Thyroid gland (tissue), 4 donors: ENCODE data around the gene SH3YL1. TPM values are rescaled to one million over a fixed set of nuclear protein-coding genes. Genes with fewer than 3 reads are reported as not detected.

Experiments
- DNase-seq, 2 donors: peaks; one replicate each; pipeline ENCODE4 v3.0.0-alpha.2; 2019
- H3K27ac ChIP-seq, 3 donors: fragments of 200-600 bp; sonication (generic); 1 replicate in 2 of 3; 2 replicates in 1 of 3; pipeline ENCODE4 v1.5.1; 2016 to 2019; ENCODE audit warnings: mild to moderate bottlenecking in 1 of 3, moderate library complexity in 1 of 3
- H3K27me3 ChIP-seq: fragments of 200-600 bp; sonication (generic); one replicate; pipeline ENCODE4 v1.5.1; 2019
- H3K36me3 ChIP-seq, 2 donors: fragments of 200-600 bp; sonication (generic); one replicate each; pipeline ENCODE4 v1.5.1; 2016 to 2019
- H3K4me1 ChIP-seq, 2 donors: fragments of 200-600 bp; sonication (generic); one replicate each; pipeline ENCODE4 v1.5.1; 2017 to 2019
- H3K4me3 ChIP-seq, 3 donors: fragments of 200-600 bp; sonication (generic); replicated peaks in 1 of 3; 1 replicate in 2 of 3; 2 replicates in 1 of 3; pipeline ENCODE4 v1.5.1; 2016; ENCODE audit warnings: mild to moderate bottlenecking in 1 of 3
- H3K9me3 ChIP-seq: fragments of 200-600 bp; sonication (generic); one replicate; pipeline ENCODE4 v1.5.1; 2017
- CTCF ChIP-seq, 6 experiments: fragments of 200-600 bp in 3 of 6; fragments of 450-650 bp in 3 of 6; sonication (generic) in 3 of 6; IDR thresholded peaks; one replicate each; pipeline ENCODE4 v1.5.1; 2016 to 2019; ENCODE audit warnings: antibody characterized with exemption in 6 of 6, mild to moderate bottlenecking in 2 of 6, inconsistent platforms in 1 of 6, moderate library complexity in 1 of 6
- POLR2A ChIP-seq, 2 donors: fragments of 450-650 bp; IDR thresholded peaks; one replicate each; pipeline ENCODE4 v1.6.1; 2017; ENCODE audit warnings: antibody characterized with exemption in 2 of 2, mild to moderate bottlenecking in 2 of 2, moderate library complexity in 1 of 2
- WGBS, 2 donors: methylation state at CpG; one replicate each; pipeline ENCODE4 v1.1.5; 2017; 5-methylcytosine and 5-hydroxymethylcytosine counted together
- intact Hi-C: fragments of 100-400 bp; cut with DNase I; formaldehyde crosslinking; loops from one replicate; pipeline ENCODE4 v1.15.1; 2023
- total RNA-seq, 4 donors: library from RNA; depleted of rRNA; stranded (reverse); fragments of >200 nt; gene quantifications; one replicate each; pipeline ENCODE4 v1.2.3, GENCODE V29; 2016

SH3YL1 gene
- total RNA-seq, 4 donors from 2014 or later = 76.5 to 128 (median 85.1) TPM

- Histone ChIP-seq H3K9me3 (no peaks in the 10 kb centered on the region), H3K27ac (no peak overlapping the region), H3K27me3 (no peaks in the 10 kb centered on the region), H3K4me3 (no peak overlapping the region), H3K4me1 (no peaks in the 10 kb centered on the region), H3K36me3 (peaks cover 22 to 40% of the 10 kb centered on the region in 2 donors)
- intact Hi-C loops = no loop called here
- WGBS, 2 donors = 97 to 98% methylated on average over 9 of the region's 9 CpGs
- TF ChIP-seq CTCF (IDR thresholded peaks at IDR 0.05) (no peak), POLR2A (IDR thresholded peaks at IDR 0.05) (no peak)
- no peak for DNase-seq
Observed at GRCh38 chr2:281381-281780, 17.5 kb upstream of the SH3YL1 start.

- H3K27me3 ChIP-seq = no peaks in the 10 kb centered on the region
- peaks cover 22 to 40% of the 10 kb centered on the region in 2 donors for H3K36me3 ChIP-seq
- no peaks in the 10 kb centered on the region for H3K4me1 ChIP-seq
- H3K9me3 ChIP-seq = no peaks in the 10 kb centered on the region
- DNase-seq = no peak
- 82 to 93% methylated on average over 7 of the region's 7 CpGs for WGBS, 2 donors
- TF ChIP-seq CTCF (IDR thresholded peaks at IDR 0.05) (no peak), POLR2A (IDR thresholded peaks at IDR 0.05) (no peak)
- no peak overlapping the region for H3K27ac ChIP-seq
- no peak overlapping the region for H3K4me3 ChIP-seq
- intact Hi-C loops = no loop called here
Observed at GRCh38 chr2:280650-281110, 16.8 kb upstream of the SH3YL1 start.

GRCh38 chr2:279956-280649 lies 16.3 kb upstream of the SH3YL1 start:
- Histone ChIP-seq H3K9me3 (no peaks in the 10 kb centered on the region), H3K4me1 (no peaks in the 10 kb centered on the region), H3K4me3 (no peak overlapping the region), H3K27ac (no peak overlapping the region), H3K27me3 (no peaks in the 10 kb centered on the region), H3K36me3 (peaks cover 22 to 43% of the 10 kb centered on the region in 2 donors)
- DNase-seq = no peak
- TF ChIP-seq CTCF (IDR thresholded peaks at IDR 0.05) = no peak
- TF ChIP-seq POLR2A (IDR thresholded peaks at IDR 0.05) = no peak
- WGBS, 2 donors = 92 to 94% methylated on average over 4 of the region's 4 CpGs
- intact Hi-C loops = no loop called here

- Histone ChIP-seq H3K27me3 (no peaks in the 10 kb centered on the region), H3K27ac (no peak overlapping the region), H3K36me3 (peaks cover 22 to 43% of the 10 kb centered on the region in 2 donors), H3K4me3 (no peak overlapping the region), H3K9me3 (no peaks in the 10 kb centered on the region), H3K4me1 (no peaks in the 10 kb centered on the region)
- no peak for TF ChIP-seq CTCF (IDR thresholded peaks at IDR 0.05)
- no peak for TF ChIP-seq POLR2A (IDR thresholded peaks at IDR 0.05)
- intact Hi-C loops = no loop called here
- 89% methylated on average over 4 of the region's 4 CpGs for WGBS, 2 donors
- no peak for DNase-seq
Observed at GRCh38 chr2:279366-279765, 15.5 kb upstream of the SH3YL1 start.

GRCh38 chr2:278927-279320 lies 15.1 kb upstream of the SH3YL1 start:
- Histone ChIP-seq H3K4me3 (no peak overlapping the region), H3K27me3 (no peaks in the 10 kb centered on the region), H3K4me1 (no peaks in the 10 kb centered on the region), H3K9me3 (no peaks in the 10 kb centered on the region), H3K27ac (no peak overlapping the region), H3K36me3 (peaks cover 22 to 43% of the 10 kb centered on the region in 2 donors)
- intact Hi-C loops = no loop called here
- no peak for DNase-seq
- no peak for TF ChIP-seq POLR2A (IDR thresholded peaks at IDR 0.05)
- TF ChIP-seq CTCF (IDR thresholded peaks at IDR 0.05) = no peak
- WGBS, 2 donors = 93 to 95% methylated on average over 4 of the region's 4 CpGs
